Spinal cord (tissue), 10 donors: ENCODE data around the gene RERG. TPM values are rescaled to one million over a fixed set of nuclear protein-coding genes. Genes with fewer than 3 reads are reported as not detected.

ENCODE experiments used
- DNase-seq, 6 donors: peaks; one replicate each; pipeline versions ENCODE4 v3.0.0 to v3.0.0-alpha.2; 2013 to 2015; ENCODE audit warnings: low spot score in 6 of 6, low read depth in 4 of 6
- H3K27ac ChIP-seq: one replicate; pipeline ENCODE4 v1.5.1; 2013; ENCODE audit warnings: low read depth, low read length, control low read depth
- H3K27me3 ChIP-seq: one replicate; pipeline ENCODE4 v1.6.1; 2013; ENCODE audit warnings: low read length; ENCODE audit not compliant: control insufficient read depth, insufficient read depth
- H3K36me3 ChIP-seq: one replicate; pipeline ENCODE4 v1.6.1; 2013; ENCODE audit warnings: low read length; ENCODE audit not compliant: control insufficient read depth, insufficient read depth
- H3K4me1 ChIP-seq: one replicate; pipeline ENCODE4 v1.6.1; 2013; ENCODE audit warnings: low read length; ENCODE audit not compliant: control insufficient read depth, insufficient read depth
- H3K4me3 ChIP-seq: one replicate; pipeline ENCODE4 v1.5.1; 2013; ENCODE audit warnings: low read depth, low read length, control low read depth
- H3K9me3 ChIP-seq: one replicate; pipeline ENCODE4 v1.6.1; 2013; ENCODE audit warnings: low read length; ENCODE audit not compliant: control insufficient read depth, insufficient read depth
- WGBS: methylation state at CpG from one replicate; pipeline ENCODE4 v1.1.5; 2013; ENCODE audit warnings: missing lambda C conversion rate; ENCODE audit not compliant: insufficient coverage; 5-methylcytosine and 5-hydroxymethylcytosine counted together
- polyA plus RNA-seq, 2 donors: library from polyadenylated mRNA; unstranded; fragments of 120-200 nt; gene quantifications; one replicate each; pipeline ENCODE4 v1.2.1, GENCODE V29; 2013; ENCODE audit not compliant: insufficient read length in 2 of 2
- total RNA-seq, 2 donors: library from RNA; depleted of rRNA in 1 of 2; stranded (reverse); fragments of 120-200 nt in 1 of 2; fragments of >200 nt in 1 of 2; gene quantifications; one replicate each; pipeline versions ENCODE4 v1.2.3 to v1.2.4, GENCODE V29; 2013 to 2014
- donor health status: healthy.

Gene RERG
- total and polyA plus RNA-seq, 4 donors = 6.6 to 17.5 (median 10.5) TPM

GRCh38 chr12:15123401-15123800 lies 97.8 kb downstream of the RERG start:
- H3K4me3 ChIP-seq = no peak overlapping the region
- DNase-seq = no peak
- H3K27me3 ChIP-seq = no peaks in the 10 kb centered on the region
- no peak overlapping the region for H3K27ac ChIP-seq
- H3K9me3 ChIP-seq = no peaks in the 10 kb centered on the region
- H3K36me3 ChIP-seq = no peaks in the 10 kb centered on the region
- no peaks in the 10 kb centered on the region for H3K4me1 ChIP-seq

- 68% methylated on average over 4 of the region's 4 CpGs for WGBS
- Histone ChIP-seq H3K27ac (no peak overlapping the region), H3K9me3 (no peaks in the 10 kb centered on the region)
Observed at GRCh38 chr12:15122344-15122743, 98.9 kb downstream of the RERG start.

GRCh38 chr12:15118955-15119354 lies 102.3 kb downstream of the RERG start:
- DNase-seq = peak in 1 of 6 donors; percentile 12
- no peaks in the 10 kb centered on the region for H3K27me3 ChIP-seq
- H3K27ac ChIP-seq = no peak overlapping the region
- H3K4me1 ChIP-seq = no peaks in the 10 kb centered on the region
- WGBS = no CpG with 5 or more reads among the region's 1 CpG
- H3K9me3 ChIP-seq = no peaks in the 10 kb centered on the region
- no peak overlapping the region for H3K4me3 ChIP-seq
- H3K36me3 ChIP-seq = no peaks in the 10 kb centered on the region

More at GRCh38 chr12:15122344-15122743, 98.9 kb downstream of the RERG start:
- H3K36me3 ChIP-seq = no peaks in the 10 kb centered on the region
- no peak for DNase-seq
- no peaks in the 10 kb centered on the region for H3K4me1 ChIP-seq
- H3K4me3 ChIP-seq = no peak overlapping the region
- H3K27me3 ChIP-seq = no peaks in the 10 kb centered on the region

GRCh38 chr12:15116983-15117382 lies 104.2 kb downstream of the RERG start:
- no peak overlapping the region for H3K4me3 ChIP-seq
- H3K27me3 ChIP-seq = no peaks in the 10 kb centered on the region
- no peak overlapping the region for H3K27ac ChIP-seq
- DNase-seq = no peak
- no peaks in the 10 kb centered on the region for H3K4me1 ChIP-seq
- no peaks in the 10 kb centered on the region for H3K36me3 ChIP-seq
- no peaks in the 10 kb centered on the region for H3K9me3 ChIP-seq
- WGBS = no CpG with 5 or more reads among the region's 1 CpG

GRCh38 chr12:15116086-15116485 lies 105.1 kb downstream of the RERG start:
- no peaks in the 10 kb centered on the region for H3K27me3 ChIP-seq
- no peaks in the 10 kb centered on the region for H3K36me3 ChIP-seq
- no peaks in the 10 kb centered on the region for H3K9me3 ChIP-seq
- 13% methylated on average over 4 of the region's 4 CpGs for WGBS
- no peak overlapping the region for H3K4me3 ChIP-seq
- H3K4me1 ChIP-seq = no peaks in the 10 kb centered on the region
- DNase-seq = peak; percentile 40 to 91 (median 64)
- peak overlapping the region; percentile 17 for H3K27ac ChIP-seq

GRCh38 chr12:15115434-15115833 lies 105.8 kb downstream of the RERG start:
- no peaks in the 10 kb centered on the region for H3K36me3 ChIP-seq
- H3K27ac ChIP-seq = peak overlapping the region; percentile 17
- DNase-seq = no peak
- H3K9me3 ChIP-seq = no peaks in the 10 kb centered on the region
- H3K4me1 ChIP-seq = no peaks in the 10 kb centered on the region
- H3K27me3 ChIP-seq = no peaks in the 10 kb centered on the region
- H3K4me3 ChIP-seq = no peak overlapping the region
- 71% methylated on average over 1 of the region's 3 CpGs for WGBS

GRCh38 chr12:15114501-15114900 lies 106.7 kb downstream of the RERG start:
- H3K27me3 ChIP-seq = no peaks in the 10 kb centered on the region
- H3K4me1 ChIP-seq = no peaks in the 10 kb centered on the region
- no peak overlapping the region for H3K4me3 ChIP-seq
- H3K36me3 ChIP-seq = no peaks in the 10 kb centered on the region
- H3K27ac ChIP-seq = no peak overlapping the region
- no peaks in the 10 kb centered on the region for H3K9me3 ChIP-seq
- no peak for DNase-seq
- no CpG with 5 or more reads among the region's 4 CpGs for WGBS

- WGBS = no CpG with 5 or more reads among the region's 1 CpG
- no peaks in the 10 kb centered on the region for H3K9me3 ChIP-seq
- DNase-seq = no peak
- H3K4me1 ChIP-seq = no peaks in the 10 kb centered on the region
- no peaks in the 10 kb centered on the region for H3K36me3 ChIP-seq
- no peaks in the 10 kb centered on the region for H3K27me3 ChIP-seq
- H3K27ac ChIP-seq = no peak overlapping the region
- no peak overlapping the region for H3K4me3 ChIP-seq
Observed at GRCh38 chr12:15092826-15093225, 128.4 kb downstream of the RERG start.

- Histone ChIP-seq H3K27ac (no peak overlapping the region), H3K4me1 (no peaks in the 10 kb centered on the region), H3K36me3 (no peaks in the 10 kb centered on the region), H3K4me3 (no peak overlapping the region), H3K9me3 (no peaks in the 10 kb centered on the region), H3K27me3 (no peaks in the 10 kb centered on the region)
- DNase-seq = no peak
- WGBS = 75% methylated on average over 2 of the region's 2 CpGs
Observed at GRCh38 chr12:15090441-15090840, 130.8 kb downstream of the RERG start.

- Histone ChIP-seq H3K36me3 (no peaks in the 10 kb centered on the region), H3K9me3 (no peaks in the 10 kb centered on the region), H3K27ac (no peak overlapping the region), H3K4me3 (no peak overlapping the region), H3K4me1 (no peaks in the 10 kb centered on the region), H3K27me3 (no peaks in the 10 kb centered on the region)
- no peak for DNase-seq
- WGBS = 80% methylated on average over 1 of the region's 1 CpG
Observed at GRCh38 chr12:15088105-15088504, 133.1 kb downstream of the RERG start.
